Measurements from ENCODE around the gene STAT5B.

- peak in 1 of 3 donors; percentile 19 for TF ChIP-seq POLR2AphosphoS5 (IDR thresholded peaks at IDR 0.05)
- no peak for TF ChIP-seq CTCF (IDR thresholded peaks at IDR 0.05 in 8 of 11, conservative IDR thresholded peaks at IDR 0.05 in 3 of 11)
- TF ChIP-seq POLR2A (IDR thresholded peaks at IDR 0.05): no peak
These were observed 75.3 kb downstream of the STAT5B start for GRCh38 chr17:42200706-42201457.
